Measurements from ENCODE around the gene RNF168. TPM values are rescaled to one million over a fixed set of nuclear protein-coding genes. Genes with fewer than 3 reads are reported as not detected.

Gene RNF168
- total RNA-seq, 3 donors from 2014 or later: 22.9 to 24.8 (median 24.3) TPM

GRCh38 chr3:196444500-196444894, 59.1 kb downstream of the RNF168 start:
- H3K4me1 ChIP-seq: no peaks in the 10 kb centered on the region
- no peak for DNase-seq (ENCODE audit: low spot score in 2 of 2)
- no peaks in the 10 kb centered on the region for H3K27me3 ChIP-seq
- no peak overlapping the region for H3K27ac ChIP-seq
- TF ChIP-seq CTCF (IDR thresholded peaks at IDR 0.05): no peak
- TF ChIP-seq POLR2A (IDR thresholded peaks at IDR 0.05): no peak
- TF ChIP-seq POLR2AphosphoS5 (IDR thresholded peaks at IDR 0.05): no peak
- H3K4me3 ChIP-seq: no peak overlapping the region
- intact Hi-C loops (cut with DNase I; ENCODE audit: low total_unique reads): no loop called here
- H3K9me3 ChIP-seq: no peaks in the 10 kb centered on the region
- H3K36me3 ChIP-seq: no peaks in the 10 kb centered on the region

- H3K4me3 ChIP-seq: no peak overlapping the region
- H3K4me1 ChIP-seq: no peaks in the 10 kb centered on the region
- TF ChIP-seq POLR2A (IDR thresholded peaks at IDR 0.05) (no peak), POLR2AphosphoS5 (IDR thresholded peaks at IDR 0.05) (no peak), CTCF (IDR thresholded peaks at IDR 0.05) (no peak)
- no peaks in the 10 kb centered on the region for H3K9me3 ChIP-seq
- no peaks in the 10 kb centered on the region for H3K27me3 ChIP-seq
- H3K27ac ChIP-seq: no peak overlapping the region
- intact Hi-C loops (cut with DNase I; ENCODE audit: low total_unique reads): no loop called here
- no peak for DNase-seq (ENCODE audit: low spot score in 2 of 2)
- no peaks in the 10 kb centered on the region for H3K36me3 ChIP-seq
These were observed 62.9 kb downstream of the RNF168 start for GRCh38 chr3:196440696-196441095.

- H3K4me1 ChIP-seq: no peaks in the 10 kb centered on the region
- H3K27ac ChIP-seq: no peak overlapping the region
- intact Hi-C loops (cut with DNase I; ENCODE audit: low total_unique reads): no loop called here
- no peak overlapping the region for H3K4me3 ChIP-seq
- no peaks in the 10 kb centered on the region for H3K9me3 ChIP-seq
- H3K36me3 ChIP-seq: no peaks in the 10 kb centered on the region
- no peak for DNase-seq (ENCODE audit: low spot score in 2 of 2)
- no peaks in the 10 kb centered on the region for H3K27me3 ChIP-seq
- TF ChIP-seq CTCF (IDR thresholded peaks at IDR 0.05) (no peak), POLR2AphosphoS5 (IDR thresholded peaks at IDR 0.05) (no peak), POLR2A (IDR thresholded peaks at IDR 0.05) (no peak)
These were observed 63.5 kb downstream of the RNF168 start for GRCh38 chr3:196440041-196440537.

GRCh38 chr3:196432137-196432879, 71.3 kb downstream of the RNF168 start, which contains the start of gene UBXN7:
Gene UBXN7, minus strand, starts transcription at chr3:196432427. Its CDS starts 28 bp downstream, at chr3:196432399.
- intact Hi-C loops (cut with DNase I; ENCODE audit: low total_unique reads): no loop called here
- H3K9me3 ChIP-seq: no peaks in the 10 kb centered on the region
- no peaks in the 10 kb centered on the region for H3K4me1 ChIP-seq
- no peaks in the 10 kb centered on the region for H3K27me3 ChIP-seq
- H3K27ac ChIP-seq: peak within 1 kb of the TSS; percentile 97 to 98
- peak; percentile 86 to 95 for DNase-seq (ENCODE audit: low spot score in 2 of 2)
- no peaks in the 10 kb centered on the region for H3K36me3 ChIP-seq
- H3K4me3 ChIP-seq: peak within 1 kb of the TSS; percentile 86 to 99 (median 93)
- TF ChIP-seq CTCF (IDR thresholded peaks at IDR 0.05) (no peak), POLR2A (IDR thresholded peaks at IDR 0.05) (peak; percentile 48), POLR2AphosphoS5 (IDR thresholded peaks at IDR 0.05) (peak; percentile 47 to 84 (median 48))

Measured in breast epithelium (tissue), 4 donors.